Fibroblast of skin of left biceps (primary cell): Measurements from ENCODE around the gene FUT8.

Source experiments
- DNase-seq, 2 experiments: peaks; one replicate each; pipeline ENCODE4 v3.0.0-alpha.2; 2013; ENCODE audit warnings: low read depth in 2 of 2

The FUT8 gene

GRCh38 chr14:65412032-65412846 is at the start of gene FUT8:
TSS of gene FUT8 (plus strand) at chr14:65412730. CDS start at chr14:65561564, 148,834 bp downstream.
- DNase-seq, result peak; percentile 82 to 83

- no peak for DNase-seq
These were observed 45.5 kb upstream of the FUT8 start for GRCh38 chr14:65366802-65367565.

- DNase-seq, result no peak
These were observed 43.0 kb upstream of the FUT8 start for GRCh38 chr14:65369560-65369959.

- no peak for DNase-seq
These were observed 41.7 kb upstream of the FUT8 start for GRCh38 chr14:65370801-65371248.

GRCh38 chr14:65371784-65372183 is 40.7 kb upstream of the FUT8 start:
- no peak for DNase-seq

GRCh38 chr14:65373016-65373670 is 39.4 kb upstream of the FUT8 start:
- DNase-seq, result no peak

GRCh38 chr14:65373671-65374039 is 38.9 kb upstream of the FUT8 start:
- no peak for DNase-seq

GRCh38 chr14:65377576-65377975 is 35.0 kb upstream of the FUT8 start:
- DNase-seq, result peak in 1 of 2 experiments; percentile 8

GRCh38 chr14:65382586-65382985 is 29.9 kb upstream of the FUT8 start:
- DNase-seq, result no peak

- no peak for DNase-seq
These were observed 25.4 kb upstream of the FUT8 start for GRCh38 chr14:65387171-65387570.

GRCh38 chr14:65387628-65388027 is 24.9 kb upstream of the FUT8 start:
- DNase-seq, result no peak

- no peak for DNase-seq
These were observed 20.2 kb upstream of the FUT8 start for GRCh38 chr14:65392296-65392695.

- no peak for DNase-seq
These were observed 16.2 kb upstream of the FUT8 start for GRCh38 chr14:65396082-65396910.

GRCh38 chr14:65403231-65403630 is 9.3 kb upstream of the FUT8 start:
- peak; percentile 19 to 33 for DNase-seq

- DNase-seq, result no peak
These were observed 4.4 kb upstream of the FUT8 start for GRCh38 chr14:65408113-65408512.

GRCh38 chr14:65410640-65411039 is 1.9 kb upstream of the FUT8 start:
- DNase-seq, result no peak

GRCh38 chr14:65411656-65412031 is 886 bp upstream of the FUT8 start:
- peak; percentile 78 to 85 for DNase-seq

- DNase-seq, result no peak
These were observed 567 bp downstream of the FUT8 start for GRCh38 chr14:65412856-65413738.

- DNase-seq, result no peak
These were observed 1.2 kb downstream of the FUT8 start for GRCh38 chr14:65413739-65414045.

- DNase-seq, result no peak
These were observed 2.5 kb downstream of the FUT8 start for GRCh38 chr14:65414961-65415589.
